GM19463 (cell line): ENCODE data around the gene CYP2A6.
"Not testable (repeated sequence)": the region's sequence is repeated elsewhere in the genome, so short reads cannot be mapped to it uniquely, and the experiment has no call there.

Experiments used
- ATAC-seq: cut with Tn5 transposase; IDR thresholded peaks from one replicate; pipeline ENCODE4 v1.9.1; 2021; ENCODE audit warnings: mild to moderate bottlenecking, moderate library complexity; ENCODE audit not compliant: unreplicated experiment

Gene CYP2A6

GRCh38 chr19:40846722-40847121 is 3.5 kb downstream of the CYP2A6 start:
- not testable (repeated sequence) for ATAC-seq

GRCh38 chr19:40843653-40844052 is 6.6 kb downstream of the CYP2A6 start:
- not testable (repeated sequence) for ATAC-seq

- ATAC-seq = not testable (repeated sequence)
These were observed 7.1 kb downstream of the CYP2A6 start for GRCh38 chr19:40842997-40843652.

- ATAC-seq = not testable (repeated sequence)
These were observed 8.2 kb downstream of the CYP2A6 start for GRCh38 chr19:40842012-40842411.

- ATAC-seq = not testable (repeated sequence)
These were observed 11.8 kb downstream of the CYP2A6 start for GRCh38 chr19:40838477-40838876.

GRCh38 chr19:40836754-40837429 is 13.4 kb downstream of the CYP2A6 start:
- no peak for ATAC-seq

- not testable (repeated sequence) for ATAC-seq
These were observed 16.3 kb downstream of the CYP2A6 start for GRCh38 chr19:40833728-40834533.

GRCh38 chr19:40832431-40832790 is 17.8 kb downstream of the CYP2A6 start:
- not testable (repeated sequence) for ATAC-seq

- ATAC-seq = no peak
These were observed 18.5 kb downstream of the CYP2A6 start for GRCh38 chr19:40831502-40832430.

- ATAC-seq = not testable (repeated sequence)
These were observed 19.5 kb downstream of the CYP2A6 start for GRCh38 chr19:40830741-40831140.

- ATAC-seq = no peak
These were observed 21.0 kb downstream of the CYP2A6 start for GRCh38 chr19:40829205-40829604.

GRCh38 chr19:40827386-40828247 is 22.6 kb downstream of the CYP2A6 start:
- ATAC-seq = no peak

- ATAC-seq = not testable (repeated sequence)
These were observed 23.4 kb downstream of the CYP2A6 start for GRCh38 chr19:40826699-40827385.

- ATAC-seq = not testable (repeated sequence)
These were observed 23.9 kb downstream of the CYP2A6 start for GRCh38 chr19:40826312-40826698.

- ATAC-seq = not testable (repeated sequence)
These were observed 24.7 kb downstream of the CYP2A6 start for GRCh38 chr19:40825460-40826095.

GRCh38 chr19:40824916-40825315 is 25.3 kb downstream of the CYP2A6 start:
- not testable (repeated sequence) for ATAC-seq

GRCh38 chr19:40822704-40823553 is 27.3 kb downstream of the CYP2A6 start:
- ATAC-seq = not testable (repeated sequence)

- no peak for ATAC-seq
These were observed 28.1 kb downstream of the CYP2A6 start for GRCh38 chr19:40822161-40822560.
